AG08396 (cell line): ENCODE data around the gene STARD8.
"Not testable (repeated sequence)": the region's sequence is repeated elsewhere in the genome, so short reads cannot be mapped to it uniquely, and the experiment has no call there.

Experiments
- DNase-seq: peaks from one replicate; pipeline ENCODE4 v3.0.0; 2012; ENCODE audit warnings: low spot score, mixed read lengths

The STARD8 gene

GRCh38 chrX:68659786-68660185, 12.3 kb downstream of the STARD8 start:
- no peak for DNase-seq

GRCh38 chrX:68660746-68661145, 13.3 kb downstream of the STARD8 start:
- no peak for DNase-seq

GRCh38 chrX:68665502-68665901, 18.0 kb downstream of the STARD8 start:
- DNase-seq: no peak

GRCh38 chrX:68666580-68666979, 19.1 kb downstream of the STARD8 start:
- DNase-seq: no peak

GRCh38 chrX:68669094-68669860, 21.8 kb downstream of the STARD8 start:
- no peak for DNase-seq

- no peak for DNase-seq
Measured at GRCh38 chrX:68669871-68670270, 22.4 kb downstream of the STARD8 start.

GRCh38 chrX:68671221-68671620, 23.8 kb downstream of the STARD8 start:
- DNase-seq: no peak

GRCh38 chrX:68672581-68673318, 25.3 kb downstream of the STARD8 start:
- no peak for DNase-seq

GRCh38 chrX:68675571-68675970, 28.1 kb downstream of the STARD8 start:
- DNase-seq: no peak

GRCh38 chrX:68676335-68676734, 28.9 kb downstream of the STARD8 start:
- DNase-seq: no peak

- DNase-seq: no peak
Measured at GRCh38 chrX:68677998-68678397, 30.5 kb downstream of the STARD8 start.

- DNase-seq: no peak
Measured at GRCh38 chrX:68681443-68681941, 34.0 kb downstream of the STARD8 start.

- no peak for DNase-seq
Measured at GRCh38 chrX:68682790-68683189, 35.3 kb downstream of the STARD8 start.

GRCh38 chrX:68683580-68683979, 36.1 kb downstream of the STARD8 start:
- no peak for DNase-seq

GRCh38 chrX:68684291-68684918, 36.9 kb downstream of the STARD8 start:
- DNase-seq: no peak

GRCh38 chrX:68684919-68685304, 37.4 kb downstream of the STARD8 start:
- DNase-seq: no peak

- peak; percentile 81 for DNase-seq
Measured at GRCh38 chrX:68685685-68686084, 38.2 kb downstream of the STARD8 start.

GRCh38 chrX:68686097-68686977, 38.9 kb downstream of the STARD8 start:
- peak; percentile 61 for DNase-seq

GRCh38 chrX:68688931-68689330, 41.5 kb downstream of the STARD8 start:
- not testable (repeated sequence) for DNase-seq

- DNase-seq: no peak
Measured at GRCh38 chrX:68690936-68691501, 43.6 kb downstream of the STARD8 start.

GRCh38 chrX:68691921-68692320, 44.5 kb downstream of the STARD8 start:
- DNase-seq: no peak
